HepG2 (cell line): ENCODE measurements around the gene NOCT. TPM values are rescaled to one million over a fixed set of nuclear protein-coding genes. Genes with fewer than 3 reads are reported as not detected.

Experiments used
- E2F5 ChIP-seq: sonication (generic); formaldehyde crosslinking; conservative IDR thresholded peaks from 2 replicates; pipeline ENCODE4 v1.4.0; 2020; ENCODE audit warnings: missing genetic modification reagents
- GLMP ChIP-seq: sonication (generic); formaldehyde crosslinking; IDR thresholded peaks from 2 replicates; pipeline ENCODE4 v1.9.0; 2021; ENCODE audit warnings: missing genetic modification reagents, mild to moderate bottlenecking, borderline replicate concordance
- GZF1 ChIP-seq: sonication (generic); formaldehyde crosslinking; IDR thresholded peaks from 2 replicates; pipeline ENCODE4 v1.5.1; 2020; ENCODE audit warnings: mild to moderate bottlenecking, missing genetic modification reagents
- RERE ChIP-seq: IDR thresholded peaks from 2 replicates; pipeline ENCODE4 v1.6.1; 2016; ENCODE audit warnings: low read depth, missing genetic modification reagents, missing compliant biosample characterization
- TBX2 ChIP-seq: sonication (generic); formaldehyde crosslinking; IDR thresholded peaks from 2 replicates; pipeline ENCODE4 v1.5.0; 2020; ENCODE audit warnings: missing genetic modification reagents, mild to moderate bottlenecking, borderline replicate concordance
- THRA ChIP-seq: sonication (generic); formaldehyde crosslinking; IDR thresholded peaks from 2 replicates; pipeline ENCODE4 v1.4.0; 2020; ENCODE audit warnings: missing genetic modification reagents, borderline replicate concordance
- ZBTB4 ChIP-seq: sonication (generic); formaldehyde crosslinking; IDR thresholded peaks from 2 replicates; pipeline ENCODE4 v1.4.0; 2020; ENCODE audit warnings: missing genetic modification reagents, mild to moderate bottlenecking, borderline replicate concordance
- ZNF501 ChIP-seq: sonication (generic); formaldehyde crosslinking; IDR thresholded peaks from 2 replicates; pipeline ENCODE4 v1.5.1; 2020; ENCODE audit warnings: mild to moderate bottlenecking, moderate library complexity, missing genetic modification reagents
- ZNF572 ChIP-seq: sonication (generic); formaldehyde crosslinking; IDR thresholded peaks from 2 replicates; pipeline ENCODE4 v1.5.1; 2020; ENCODE audit warnings: mild to moderate bottlenecking, missing genetic modification reagents
- ZNF614 ChIP-seq: IDR thresholded peaks from 2 replicates; pipeline ENCODE4 v1.6.1; 2018; ENCODE audit warnings: missing biosample characterization, missing genetic modification reagents, inconsistent platforms, borderline replicate concordance
- ZNF770 ChIP-seq: sonication (generic); formaldehyde crosslinking; IDR thresholded peaks from 2 replicates; pipeline ENCODE4 v1.5.0; 2020; ENCODE audit warnings: mild to moderate bottlenecking, missing genetic modification reagents
- ZNF850 ChIP-seq: sonication (generic); formaldehyde crosslinking; conservative IDR thresholded peaks from 2 replicates; pipeline ENCODE4 v1.9.0; 2021; ENCODE audit warnings: mild to moderate bottlenecking, missing genetic modification reagents
- polyA plus RNA-seq, 8 experiments: library from polyadenylated mRNA; depleted of rRNA in 3 of 8; stranded (reverse) in 7 of 8; unstranded in 1 of 8; fragments of >200 nt; fragmentation: Illumina TruSeq in 4 of 8; extraction: Trizol in 4 of 8; gene quantifications; 2 replicates each; pipeline versions ENCODE4 v1.2.1 to v1.2.3, GENCODE V29; 2011 to 2016; ENCODE audit warnings: low read depth in 4 of 8, missing spikeins in 1 of 8, mixed read lengths in 1 of 8; ENCODE audit not compliant: insufficient read depth in 1 of 8
- total RNA-seq, 5 experiments: library from RNA; depleted of rRNA; stranded (reverse); fragments of >200 nt; fragmentation: Illumina TruSeq; extraction: Trizol; gene quantifications; 2 replicates each; pipeline ENCODE4 v1.2.3, GENCODE V29; 2016; ENCODE audit warnings: low read depth in 1 of 5

The NOCT gene
- total and polyA plus RNA-seq, 2 of the 13 experiments (the other 11 are each of a cell fraction or from before 2014, with no cell fraction given): 3.6 to 13.1 TPM

- TF ChIP-seq RERE (CRISPR knock-in tag): no peak
- no peak for TF ChIP-seq ZNF850
- peak; percentile 64; the same call in 1 of the 2 replicates for TF ChIP-seq GZF1
- TF ChIP-seq ZNF614: peak; percentile 52; the same call in 1 of the 2 replicates
- no peak for TF ChIP-seq ZNF572 (CRISPR knock-in tag)
- no peak for TF ChIP-seq ZBTB4 (CRISPR knock-in tag)
- TF ChIP-seq ZNF770 (CRISPR knock-in tag): peak; percentile 37; the same call in 1 of the 2 replicates
- 0 out of 2 replicates have a peak, but pooled peaks have one; percentile 46 for TF ChIP-seq E2F5 (CRISPR knock-in tag)
- peak; percentile 50; the same call in 1 of the 2 replicates for TF ChIP-seq TBX2 (CRISPR knock-in tag)
- TF ChIP-seq THRA (CRISPR knock-in tag): peak; percentile 7; the same call in 1 of the 2 replicates
- TF ChIP-seq ZNF501 (CRISPR knock-in tag): peak; percentile 54; the same call in 1 of the 2 replicates
- TF ChIP-seq GLMP (CRISPR knock-in tag): no peak
Observed at GRCh38 chr4:139083956-139084803, 68.6 kb downstream of the NOCT start (continued).
